ENCODE data around the gene OSBPL9.

DNA sequence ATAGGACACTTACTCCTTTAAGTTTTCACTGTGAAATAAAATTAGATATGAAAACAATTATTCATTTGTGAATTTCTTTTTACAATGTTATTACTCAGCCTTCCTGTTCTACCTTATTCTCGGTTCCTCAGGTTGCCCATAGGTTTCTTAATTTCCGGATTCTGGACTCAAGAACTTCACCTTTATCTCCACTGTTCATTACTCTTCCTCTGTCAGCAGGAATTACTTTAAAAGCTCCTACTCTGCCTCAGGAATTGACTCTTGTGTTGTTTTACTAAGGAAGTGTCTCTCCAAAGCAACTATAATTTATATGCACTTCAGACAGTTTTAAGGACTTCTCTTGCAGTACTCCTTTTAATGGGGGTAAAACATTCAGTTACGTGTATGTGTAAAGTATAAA is 123.8 kb downstream of the OSBPL9 start:
- TF ChIP-seq POLR2A (IDR thresholded peaks at IDR 0.05; ENCODE audit: borderline replicate concordance, extremely low read depth, insufficient read depth, insufficient read length) (no peak), RAD21 (IDR thresholded peaks at IDR 0.05; ENCODE audit: low read depth) (no peak)
- TF ChIP-seq, protein P1, sequence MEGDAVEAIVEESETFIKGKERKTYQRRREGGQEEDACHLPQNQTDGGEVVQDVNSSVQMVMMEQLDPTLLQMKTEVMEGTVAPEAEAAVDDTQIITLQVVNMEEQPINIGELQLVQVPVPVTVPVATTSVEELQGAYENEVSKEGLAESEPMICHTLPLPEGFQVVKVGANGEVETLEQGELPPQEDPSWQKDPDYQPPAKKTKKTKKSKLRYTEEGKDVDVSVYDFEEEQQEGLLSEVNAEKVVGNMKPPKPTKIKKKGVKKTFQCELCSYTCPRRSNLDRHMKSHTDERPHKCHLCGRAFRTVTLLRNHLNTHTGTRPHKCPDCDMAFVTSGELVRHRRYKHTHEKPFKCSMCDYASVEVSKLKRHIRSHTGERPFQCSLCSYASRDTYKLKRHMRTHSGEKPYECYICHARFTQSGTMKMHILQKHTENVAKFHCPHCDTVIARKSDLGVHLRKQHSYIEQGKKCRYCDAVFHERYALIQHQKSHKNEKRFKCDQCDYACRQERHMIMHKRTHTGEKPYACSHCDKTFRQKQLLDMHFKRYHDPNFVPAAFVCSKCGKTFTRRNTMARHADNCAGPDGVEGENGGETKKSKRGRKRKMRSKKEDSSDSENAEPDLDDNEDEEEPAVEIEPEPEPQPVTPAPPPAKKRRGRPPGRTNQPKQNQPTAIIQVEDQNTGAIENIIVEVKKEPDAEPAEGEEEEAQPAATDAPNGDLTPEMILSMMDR (IDR thresholded peaks at IDR 0.05 in 2 of 3, conservative IDR thresholded peaks at IDR 0.05 in 1 of 3; ENCODE audit: borderline replicate concordance in 1 of 3, insufficient read depth in 1 of 3, low read depth in 2 of 3, low read length in 2 of 3), result no peak
